ENCODE measurements around the gene HMGCS2.

Gene HMGCS2

GRCh38 chr1:119714583-119714982 is 54.1 kb downstream of the HMGCS2 start:
- peaks cover 19% of the 10 kb centered on the region for H3K79me2 ChIP-seq (ENCODE audit: control insufficient read depth, insufficient read depth, low read length, poor library complexity)
- H3K9me3 ChIP-seq (ENCODE audit: insufficient read depth, low read depth, low read length): no peaks in the 10 kb centered on the region
- peak overlapping the region; percentile 87 for H3K4me2 ChIP-seq (ENCODE audit: low read length)
- H3K23ac ChIP-seq (ENCODE audit: low read length): no peak overlapping the region
- H3K27me3 ChIP-seq (ENCODE audit: insufficient read depth, low read length): no peaks in the 10 kb centered on the region
- no peak overlapping the region for H4K8ac ChIP-seq (ENCODE audit: low read depth, low read length)
- no peak overlapping the region for H2BK5ac ChIP-seq (ENCODE audit: low read depth, low read length, poor library complexity)
- peaks cover 14% of the 10 kb centered on the region for H3K79me1 ChIP-seq (ENCODE audit: low read length)
- peak overlapping the region; percentile 73 for H2BK12ac ChIP-seq (ENCODE audit: low read length)
- no peak overlapping the region for H2BK120ac ChIP-seq (ENCODE audit: insufficient read depth, low read length, poor library complexity)
- peak overlapping the region; percentile 17 for H3K27ac ChIP-seq (ENCODE audit: low read depth, low read length)
- no peak overlapping the region for H2AFZ ChIP-seq (ENCODE audit: insufficient read depth, low read length, poor library complexity)
- DNase-seq: no peak
- H3K4me3 ChIP-seq (ENCODE audit: low read depth, low read length): no peak overlapping the region
- no CpG with 5 or more reads among the region's 8 CpGs for WGBS (ENCODE audit: extremely low coverage, insufficient coverage, insufficient read length)
- H3K9ac ChIP-seq (ENCODE audit: low read length): no peak overlapping the region
- H3K14ac ChIP-seq (ENCODE audit: low read length): no peak overlapping the region
- H3K36me3 ChIP-seq (ENCODE audit: control insufficient read depth in 1 of 2, insufficient read depth in 2 of 2, low read length in 2 of 2): no peaks in the 10 kb centered on the region
- peak overlapping the region; percentile 78 for H3K4ac ChIP-seq (ENCODE audit: low read depth, low read length)
- no peak overlapping the region for H4K12ac ChIP-seq (ENCODE audit: low read depth, low read length)
- H4K91ac ChIP-seq (ENCODE audit: low read depth, low read length): peak overlapping the region; percentile 19
- H2AK5ac ChIP-seq (ENCODE audit: low read length): no peak overlapping the region
- no peak overlapping the region for H3K18ac ChIP-seq (ENCODE audit: low read length)
- peaks cover 17 to 31% of the 10 kb centered on the region in 2 experiments for H3K4me1 ChIP-seq (ENCODE audit: control insufficient read depth in 1 of 2, insufficient read depth in 2 of 2, low read length in 2 of 2)

DNA sequence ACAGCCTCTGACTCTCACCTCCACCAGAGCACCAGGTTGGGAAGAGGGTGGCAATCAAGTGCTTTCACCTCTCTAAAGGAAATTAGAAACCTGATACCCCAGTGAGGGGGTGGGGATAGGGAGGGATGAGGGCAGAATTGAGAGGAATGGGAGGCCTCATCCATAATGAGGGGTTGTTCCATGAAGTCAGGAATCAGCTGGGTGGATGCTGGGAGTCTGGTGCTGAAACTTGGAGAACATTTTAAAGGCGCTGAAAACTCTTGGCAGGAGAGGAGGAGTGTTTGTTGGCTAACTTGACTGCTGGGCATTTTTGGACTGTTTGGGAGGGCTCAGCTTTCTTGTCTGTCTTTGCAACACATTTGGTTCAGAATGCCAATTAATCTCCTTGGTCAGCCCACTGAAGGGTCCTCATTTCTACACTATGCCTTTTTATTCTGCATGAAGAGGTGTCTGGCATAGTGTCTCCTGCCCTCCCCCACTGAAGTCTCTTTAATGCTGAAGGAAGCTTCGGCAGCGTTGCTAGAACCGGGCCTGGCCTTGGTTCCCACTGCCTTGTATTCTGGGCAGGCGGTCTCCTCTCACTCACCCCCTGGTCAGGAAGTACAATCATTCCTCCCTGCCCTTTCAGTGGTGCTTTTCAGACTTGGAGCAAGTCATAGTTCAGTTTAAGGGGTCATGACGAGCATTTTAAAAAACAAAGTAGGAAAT is 54.8 kb downstream of the HMGCS2 start:
- no CpG with 5 or more reads among the region's 6 CpGs for WGBS (ENCODE audit: extremely low coverage, insufficient coverage, insufficient read length)
- no peak overlapping the region for H4K12ac ChIP-seq (ENCODE audit: low read depth, low read length)
- no peak overlapping the region for H2BK5ac ChIP-seq (ENCODE audit: low read depth, low read length, poor library complexity)
- H3K9ac ChIP-seq (ENCODE audit: low read length): no peak overlapping the region
- no peak overlapping the region for H2BK12ac ChIP-seq (ENCODE audit: low read length)
- H2AK5ac ChIP-seq (ENCODE audit: low read length): no peak overlapping the region
- H3K27ac ChIP-seq (ENCODE audit: low read depth, low read length): peak overlapping the region; percentile 13
- DNase-seq: no peak
- H3K79me1 ChIP-seq (ENCODE audit: low read length): peaks cover 14% of the 10 kb centered on the region
- peak overlapping the region; percentile 65 for H3K4ac ChIP-seq (ENCODE audit: low read depth, low read length)
- H3K79me2 ChIP-seq (ENCODE audit: control insufficient read depth, insufficient read depth, low read length, poor library complexity): peaks cover 19% of the 10 kb centered on the region
- no peak overlapping the region for H2BK120ac ChIP-seq (ENCODE audit: insufficient read depth, low read length, poor library complexity)
- H3K27me3 ChIP-seq (ENCODE audit: insufficient read depth, low read length): no peaks in the 10 kb centered on the region
- no peak overlapping the region for H3K23ac ChIP-seq (ENCODE audit: low read length)
- peak overlapping the region; percentile 36 for H4K8ac ChIP-seq (ENCODE audit: low read depth, low read length)
- peaks cover 17 to 31% of the 10 kb centered on the region in 2 experiments for H3K4me1 ChIP-seq (ENCODE audit: control insufficient read depth in 1 of 2, insufficient read depth in 2 of 2, low read length in 2 of 2)
- H2AFZ ChIP-seq (ENCODE audit: insufficient read depth, low read length, poor library complexity): no peak overlapping the region
- H3K4me3 ChIP-seq (ENCODE audit: low read depth, low read length): no peak overlapping the region
- no peaks in the 10 kb centered on the region for H3K9me3 ChIP-seq (ENCODE audit: insufficient read depth, low read depth, low read length)
- H4K91ac ChIP-seq (ENCODE audit: low read depth, low read length): no peak overlapping the region
- H3K4me2 ChIP-seq (ENCODE audit: low read length): peak overlapping the region; percentile 87
- H3K14ac ChIP-seq (ENCODE audit: low read length): no peak overlapping the region
- peak overlapping the region; percentile 79 for H3K18ac ChIP-seq (ENCODE audit: low read length)
- no peaks in the 10 kb centered on the region for H3K36me3 ChIP-seq (ENCODE audit: control insufficient read depth in 1 of 2, insufficient read depth in 2 of 2, low read length in 2 of 2)

DNA sequence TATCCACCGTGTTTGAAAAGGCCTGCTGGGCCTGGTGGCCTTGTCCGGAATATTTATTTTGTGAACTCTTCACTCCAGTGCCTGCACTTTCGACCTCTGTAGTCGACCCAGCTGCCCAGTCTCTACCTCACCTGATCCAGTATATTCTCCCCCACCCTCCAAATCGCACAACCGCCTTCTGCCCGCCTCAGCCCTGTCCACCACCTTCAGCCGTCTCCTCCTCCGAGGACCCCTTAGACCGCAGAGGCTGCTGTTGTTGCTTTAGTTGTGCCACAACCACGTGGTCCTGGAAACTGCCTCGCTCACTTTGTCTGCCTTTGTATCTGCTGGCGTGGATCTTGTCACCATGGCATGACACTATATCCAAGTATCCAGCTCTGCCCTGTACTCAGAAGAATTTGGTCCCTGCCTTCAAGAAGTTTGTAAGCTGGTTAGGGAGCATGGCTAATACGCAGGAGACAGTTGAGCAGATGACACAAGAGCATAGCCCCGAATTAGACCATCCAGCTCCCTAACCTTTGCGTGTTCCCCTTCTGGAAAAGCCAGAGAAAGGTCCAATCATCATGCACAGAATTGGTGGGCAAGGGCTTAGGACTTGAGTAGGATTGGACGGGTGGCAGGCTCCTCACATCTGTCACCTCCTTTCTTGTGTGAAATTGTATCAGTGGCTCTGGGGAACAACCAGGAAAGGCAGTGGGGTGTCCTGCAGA is 55.5 kb downstream of the HMGCS2 start:
- Histone ChIP-seq H3K4me2 (ENCODE audit: low read length) (peak overlapping the region; percentile 87), H3K36me3 (ENCODE audit: control insufficient read depth in 1 of 2, insufficient read depth in 2 of 2, low read length in 2 of 2) (no peaks in the 10 kb centered on the region), H2BK5ac (ENCODE audit: low read depth, low read length, poor library complexity) (peak overlapping the region; percentile 4), H4K8ac (ENCODE audit: low read depth, low read length) (peak overlapping the region; percentile 31), H2BK120ac (ENCODE audit: insufficient read depth, low read length, poor library complexity) (peak overlapping the region; percentile 9), H3K27me3 (ENCODE audit: insufficient read depth, low read length) (no peaks in the 10 kb centered on the region), H3K23ac (ENCODE audit: low read length) (no peak overlapping the region), H3K9me3 (ENCODE audit: insufficient read depth, low read depth, low read length) (no peaks in the 10 kb centered on the region), H3K79me2 (ENCODE audit: control insufficient read depth, insufficient read depth, low read length, poor library complexity) (peaks cover 19% of the 10 kb centered on the region), H4K91ac (ENCODE audit: low read depth, low read length) (peak overlapping the region; percentile 68), H4K12ac (ENCODE audit: low read depth, low read length) (peak overlapping the region; percentile 41), H2AFZ (ENCODE audit: insufficient read depth, low read length, poor library complexity) (peak overlapping the region; percentile 8), H3K4ac (ENCODE audit: low read depth, low read length) (peak overlapping the region; percentile 16), H3K4me1 (ENCODE audit: control insufficient read depth in 1 of 2, insufficient read depth in 2 of 2, low read length in 2 of 2) (peaks cover 17 to 31% of the 10 kb centered on the region in 2 experiments), H3K27ac (ENCODE audit: low read depth, low read length) (peak overlapping the region; percentile 18), H3K18ac (ENCODE audit: low read length) (peak overlapping the region; percentile 9), H2AK5ac (ENCODE audit: low read length) (peak overlapping the region; percentile 5), H3K4me3 (ENCODE audit: low read depth, low read length) (peak overlapping the region; percentile 38), H3K9ac (ENCODE audit: low read length) (peak overlapping the region; percentile 49), H3K14ac (ENCODE audit: low read length) (peak overlapping the region; percentile 9), H3K79me1 (ENCODE audit: low read length) (peaks cover 14% of the 10 kb centered on the region), H2BK12ac (ENCODE audit: low read length) (peak overlapping the region; percentile 4)
- peak in 1 of 2 donors; percentile 59 for DNase-seq
- no CpG with 5 or more reads among the region's 17 CpGs for WGBS (ENCODE audit: extremely low coverage, insufficient coverage, insufficient read length)

DNA sequence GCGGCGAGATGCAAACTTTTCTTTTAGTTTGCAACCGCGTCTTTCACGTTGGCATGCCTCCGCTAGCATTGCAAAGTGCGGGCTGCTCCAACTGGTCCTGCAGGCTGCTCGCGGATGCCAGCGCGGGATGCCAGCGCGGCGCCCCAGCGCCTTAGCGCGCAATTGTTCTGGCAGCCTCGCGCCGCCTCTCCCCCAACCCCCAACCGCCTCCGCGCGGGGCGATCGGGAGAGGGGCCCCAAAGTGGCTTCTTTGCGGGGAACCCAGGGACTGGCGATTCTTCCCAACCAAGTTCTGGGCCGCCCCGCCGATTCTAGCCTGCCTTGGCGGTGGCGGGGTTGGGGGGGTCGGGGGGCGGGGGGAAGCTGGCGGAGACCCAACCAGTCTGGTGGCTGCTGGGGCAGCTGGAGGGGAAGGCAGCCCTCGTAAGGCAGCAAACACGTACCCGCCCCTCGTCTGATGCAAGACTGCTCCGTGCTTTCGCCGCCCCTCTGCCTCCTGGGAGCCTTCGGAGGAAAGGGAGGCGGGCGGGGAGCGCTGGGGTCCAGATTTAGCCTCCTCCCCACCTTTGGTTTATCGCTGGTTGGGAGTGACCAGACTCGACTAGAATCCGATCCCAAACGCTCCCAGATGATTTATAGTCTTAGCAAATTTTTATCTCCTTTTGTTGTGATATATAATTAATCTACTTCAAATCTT is 56.2 kb downstream of the HMGCS2 start:
- Histone ChIP-seq H3K9me3 (ENCODE audit: insufficient read depth, low read depth, low read length) (no peaks in the 10 kb centered on the region), H2BK120ac (ENCODE audit: insufficient read depth, low read length, poor library complexity) (peak overlapping the region; percentile 86), H3K9ac (ENCODE audit: low read length) (peak overlapping the region; percentile 82), H2BK5ac (ENCODE audit: low read depth, low read length, poor library complexity) (peak overlapping the region; percentile 85), H3K79me2 (ENCODE audit: control insufficient read depth, insufficient read depth, low read length, poor library complexity) (peaks cover 19% of the 10 kb centered on the region), H2AK5ac (ENCODE audit: low read length) (no peak overlapping the region), H2BK12ac (ENCODE audit: low read length) (no peak overlapping the region), H3K18ac (ENCODE audit: low read length) (peak overlapping the region; percentile 92), H3K23ac (ENCODE audit: low read length) (no peak overlapping the region), H3K79me1 (ENCODE audit: low read length) (peaks cover 14% of the 10 kb centered on the region), H4K8ac (ENCODE audit: low read depth, low read length) (peak overlapping the region; percentile 86), H3K27me3 (ENCODE audit: insufficient read depth, low read length) (no peaks in the 10 kb centered on the region), H3K4me3 (ENCODE audit: low read depth, low read length) (peak overlapping the region; percentile 81), H3K14ac (ENCODE audit: low read length) (peak overlapping the region; percentile 46), H3K36me3 (ENCODE audit: control insufficient read depth in 1 of 2, insufficient read depth in 2 of 2, low read length in 2 of 2) (no peaks in the 10 kb centered on the region), H3K4ac (ENCODE audit: low read depth, low read length) (peak overlapping the region; percentile 87), H3K4me2 (ENCODE audit: low read length) (peak overlapping the region; percentile 87), H3K4me1 (ENCODE audit: control insufficient read depth in 1 of 2, insufficient read depth in 2 of 2, low read length in 2 of 2) (peaks cover 17 to 31% of the 10 kb centered on the region in 2 experiments), H4K12ac (ENCODE audit: low read depth, low read length) (peak overlapping the region; percentile 35), H2AFZ (ENCODE audit: insufficient read depth, low read length, poor library complexity) (peak overlapping the region; percentile 72), H4K91ac (ENCODE audit: low read depth, low read length) (peak overlapping the region; percentile 86), H3K27ac (ENCODE audit: low read depth, low read length) (peak overlapping the region; percentile 30)
- DNase-seq: peak; percentile 70 to 79
- WGBS (ENCODE audit: extremely low coverage, insufficient coverage, insufficient read length): no CpG with 5 or more reads among the region's 51 CpGs

All from trophoblast cell (in vitro differentiated cells and primary cell).